ENCODE results near the gene PRSS27. TPM values are rescaled to one million over a fixed set of nuclear protein-coding genes. Genes with fewer than 3 reads are reported as not detected.

Gene PRSS27
- total and polyA plus RNA-seq, 4 experiments from 2014 or later: 0.61 to 0.96 TPM; not detected in 2

DNA sequence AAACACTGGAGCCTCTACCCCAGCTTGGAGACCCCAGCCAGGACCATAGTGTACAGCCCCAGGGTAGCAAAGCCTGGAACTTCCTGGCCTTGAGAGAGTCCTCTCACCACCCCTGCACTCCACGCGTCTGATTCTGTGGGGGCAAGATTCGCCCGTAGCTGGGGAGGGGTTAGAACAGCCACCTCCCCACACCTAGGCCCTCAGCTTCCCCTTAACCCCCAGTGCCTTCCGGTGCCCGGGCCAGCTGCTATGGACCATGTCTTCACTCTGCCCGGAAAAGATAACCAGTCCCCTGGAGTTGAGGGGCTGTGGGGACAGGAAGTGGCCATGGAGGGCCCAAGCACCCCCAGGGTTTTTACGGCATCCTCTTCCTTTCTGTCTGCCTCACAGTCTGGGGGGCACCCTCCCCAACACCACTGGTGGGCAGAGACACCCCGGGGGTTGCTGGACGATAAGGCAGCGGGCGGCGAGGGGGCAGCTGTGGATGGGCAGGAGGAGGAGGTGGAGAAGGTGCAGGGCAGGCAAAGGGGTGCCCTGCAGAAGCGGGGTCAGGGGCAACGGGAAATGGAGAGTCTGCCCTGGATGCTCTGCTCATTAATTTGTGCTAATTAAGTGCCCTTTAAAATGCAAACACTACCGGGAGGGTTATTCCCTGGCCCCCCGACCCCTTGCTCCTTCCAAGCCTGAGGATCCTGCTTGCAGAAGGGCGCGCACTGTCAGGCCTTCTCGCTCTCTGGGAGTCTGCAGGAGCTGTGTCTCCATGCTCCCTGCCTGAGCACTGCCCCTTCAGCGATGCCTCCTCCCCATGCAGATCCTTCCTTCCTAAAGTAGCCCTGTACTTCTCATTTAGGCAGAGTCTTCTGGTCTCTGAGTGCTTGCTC is 2.4 kb downstream of the PRSS27 start:
- Mint-ChIP-seq H3K4me3 (peak overlapping the region in 1 of 8 donors; percentile 21), H3K27me3 (no peaks in the 10 kb centered on the region), H3K36me3 (no peaks in the 10 kb centered on the region), H3K9me3 (no peaks in the 10 kb centered on the region), H3K27ac (peak overlapping the region in 2 of 7 donors; percentile 72 to 74), H3K4me1 (peaks cover 0 to 1% (median 0%) of the 10 kb centered on the region in 4 donors)
- ChIA-PET POLR2A (ENCODE audit: partially characterized antibody) (interaction anchor here (1.4 to 1.5 kb wide), 2 partner anchors 35 to 44 kb away, joined by 3 to 4 read pairs; partner anchors contain the start of gene KCTD5), CTCF (ENCODE audit: partially characterized antibody) (interaction anchor here (1.2 to 1.3 kb wide), 2 partner anchors 11 to 28 kb away, joined by 3 read pairs; no protein-coding TSS in a partner anchor)
- intact Hi-C loops (cut with micrococcal nuclease): no loop called here
- no peak for DNase-seq
- no peak overlapping the region for H3K27ac ChIP-seq (ENCODE audit: low read depth, low read length)
- no peak overlapping the region for H3K4me3 ChIP-seq (ENCODE audit: low read length in 2 of 2)
- no peaks in the 10 kb centered on the region for H3K36me3 ChIP-seq (ENCODE audit: insufficient read depth, low read length)
- H3K9me3 ChIP-seq (ENCODE audit: control insufficient read depth in 1 of 2, low read length in 2 of 2): no peaks in the 10 kb centered on the region
- H3K4me1 ChIP-seq (ENCODE audit: insufficient read depth, low read length): peaks cover 9% of the 10 kb centered on the region
- H3K27me3 ChIP-seq (ENCODE audit: insufficient read depth, low read length): no peaks in the 10 kb centered on the region

GRCh38 chr16:2716948-2717347 is 3.1 kb downstream of the PRSS27 start:
- CTCF ChIA-PET (ENCODE audit: partially characterized antibody): interaction anchor here (1.3 kb wide), 1 partner anchor 29 kb away, joined by 3 read pairs; no protein-coding TSS in a partner anchor
- Mint-ChIP-seq H3K27ac (no peak overlapping the region), H3K36me3 (no peaks in the 10 kb centered on the region), H3K27me3 (no peaks in the 10 kb centered on the region), H3K4me1 (peaks cover 0 to 1% (median 0%) of the 10 kb centered on the region in 4 donors), H3K4me3 (peak overlapping the region in 1 of 8 donors; percentile 21), H3K9me3 (no peaks in the 10 kb centered on the region)
- H3K9me3 ChIP-seq (ENCODE audit: control insufficient read depth in 1 of 2, low read length in 2 of 2): no peaks in the 10 kb centered on the region
- POLR2A ChIA-PET (ENCODE audit: partially characterized antibody): interaction anchor here (0.9 to 1.4 kb wide), 2 partner anchors 37 to 44 kb away, joined by 3 read pairs; no protein-coding TSS in a partner anchor
- no peak for DNase-seq
- no peaks in the 10 kb centered on the region for H3K36me3 ChIP-seq (ENCODE audit: insufficient read depth, low read length)
- no peak overlapping the region for H3K27ac ChIP-seq (ENCODE audit: low read depth, low read length)
- intact Hi-C loops (cut with micrococcal nuclease): no loop called here
- H3K27me3 ChIP-seq (ENCODE audit: insufficient read depth, low read length): no peaks in the 10 kb centered on the region
- peaks cover 9% of the 10 kb centered on the region for H3K4me1 ChIP-seq (ENCODE audit: insufficient read depth, low read length)
- H3K4me3 ChIP-seq (ENCODE audit: low read length in 2 of 2): no peak overlapping the region

- no peaks in the 10 kb centered on the region for H3K27me3 Mint-ChIP-seq
- H3K9me3 Mint-ChIP-seq: no peaks in the 10 kb centered on the region
- CTCF ChIA-PET (ENCODE audit: partially characterized antibody): no interaction called here
- no peak for DNase-seq
- H3K4me1 ChIP-seq (ENCODE audit: insufficient read depth, low read length): peaks cover 4% of the 10 kb centered on the region
- H3K4me1 Mint-ChIP-seq: peaks cover 0 to 1% (median 0%) of the 10 kb centered on the region in 4 donors
- H3K36me3 Mint-ChIP-seq: no peaks in the 10 kb centered on the region
- H3K27ac ChIP-seq (ENCODE audit: low read depth, low read length): no peak overlapping the region
- intact Hi-C loops (cut with micrococcal nuclease): no loop called here
- H3K4me3 Mint-ChIP-seq: peak overlapping the region in 2 of 8 donors; percentile 25 to 71
- no peaks in the 10 kb centered on the region for H3K36me3 ChIP-seq (ENCODE audit: insufficient read depth, low read length)
- no peaks in the 10 kb centered on the region for H3K27me3 ChIP-seq (ENCODE audit: insufficient read depth, low read length)
- no peaks in the 10 kb centered on the region for H3K9me3 ChIP-seq (ENCODE audit: control insufficient read depth in 1 of 2, low read length in 2 of 2)
- POLR2A ChIA-PET (ENCODE audit: partially characterized antibody): interaction anchor here (0.9 to 1.4 kb wide), 2 partner anchors 38 to 43 kb away, joined by 3 read pairs; no protein-coding TSS in a partner anchor
- peak overlapping the region in 1 of 7 donors; percentile 59 for H3K27ac Mint-ChIP-seq
- peak overlapping the region in 1 of 2 donors; percentile 32 for H3K4me3 ChIP-seq (ENCODE audit: low read length in 2 of 2)
Measured at GRCh38 chr16:2715966-2716885, 3.8 kb downstream of the PRSS27 start.

GRCh38 chr16:2715519-2715918 is 4.5 kb downstream of the PRSS27 start:
- H3K4me3 ChIP-seq (ENCODE audit: low read length in 2 of 2): peak overlapping the region in 1 of 2 donors; percentile 32
- intact Hi-C loops (cut with micrococcal nuclease): no loop called here

GRCh38 chr16:2715064-2715463 is 5.0 kb downstream of the PRSS27 start:
- intact Hi-C loops (cut with micrococcal nuclease): no loop called here
- Histone ChIP-seq H3K4me3 (ENCODE audit: low read length in 2 of 2) (no peak overlapping the region), H3K27me3 (ENCODE audit: insufficient read depth, low read length) (no peaks in the 10 kb centered on the region), H3K9me3 (ENCODE audit: control insufficient read depth in 1 of 2, low read length in 2 of 2) (no peaks in the 10 kb centered on the region), H3K27ac (ENCODE audit: low read depth, low read length) (no peak overlapping the region), H3K36me3 (ENCODE audit: insufficient read depth, low read length) (no peaks in the 10 kb centered on the region), H3K4me1 (ENCODE audit: insufficient read depth, low read length) (peaks cover 4% of the 10 kb centered on the region)
- ChIA-PET CTCF (ENCODE audit: partially characterized antibody) (no interaction called here), POLR2A (ENCODE audit: partially characterized antibody) (no interaction called here)
- DNase-seq: no peak
- peak overlapping the region in 1 of 7 donors; percentile 59 for H3K27ac Mint-ChIP-seq
- H3K4me3 Mint-ChIP-seq: no peak overlapping the region
- H3K36me3 Mint-ChIP-seq: no peaks in the 10 kb centered on the region
- H3K9me3 Mint-ChIP-seq: no peaks in the 10 kb centered on the region
- no peaks in the 10 kb centered on the region for H3K27me3 Mint-ChIP-seq
- H3K4me1 Mint-ChIP-seq: peaks cover 0 to 4% (median 0%) of the 10 kb centered on the region in 4 donors

More at GRCh38 chr16:2715519-2715918, 4.5 kb downstream of the PRSS27 start:
- peak overlapping the region in 1 of 7 donors; percentile 59 for H3K27ac Mint-ChIP-seq
- DNase-seq: peak; percentile 76 to 84 (median 77)
- no peaks in the 10 kb centered on the region for H3K9me3 Mint-ChIP-seq
- peak overlapping the region in 1 of 8 donors; percentile 25 for H3K4me3 Mint-ChIP-seq
- POLR2A ChIA-PET (ENCODE audit: partially characterized antibody): no interaction called here
- Histone ChIP-seq H3K9me3 (ENCODE audit: control insufficient read depth in 1 of 2, low read length in 2 of 2) (no peaks in the 10 kb centered on the region), H3K36me3 (ENCODE audit: insufficient read depth, low read length) (no peaks in the 10 kb centered on the region), H3K4me1 (ENCODE audit: insufficient read depth, low read length) (peaks cover 4% of the 10 kb centered on the region), H3K27me3 (ENCODE audit: insufficient read depth, low read length) (no peaks in the 10 kb centered on the region), H3K27ac (ENCODE audit: low read depth, low read length) (no peak overlapping the region)
- peaks cover 0 to 3% (median 0%) of the 10 kb centered on the region in 4 donors for H3K4me1 Mint-ChIP-seq
- no peaks in the 10 kb centered on the region for H3K27me3 Mint-ChIP-seq
- no peaks in the 10 kb centered on the region for H3K36me3 Mint-ChIP-seq
- CTCF ChIA-PET (ENCODE audit: partially characterized antibody): no interaction called here

DNA sequence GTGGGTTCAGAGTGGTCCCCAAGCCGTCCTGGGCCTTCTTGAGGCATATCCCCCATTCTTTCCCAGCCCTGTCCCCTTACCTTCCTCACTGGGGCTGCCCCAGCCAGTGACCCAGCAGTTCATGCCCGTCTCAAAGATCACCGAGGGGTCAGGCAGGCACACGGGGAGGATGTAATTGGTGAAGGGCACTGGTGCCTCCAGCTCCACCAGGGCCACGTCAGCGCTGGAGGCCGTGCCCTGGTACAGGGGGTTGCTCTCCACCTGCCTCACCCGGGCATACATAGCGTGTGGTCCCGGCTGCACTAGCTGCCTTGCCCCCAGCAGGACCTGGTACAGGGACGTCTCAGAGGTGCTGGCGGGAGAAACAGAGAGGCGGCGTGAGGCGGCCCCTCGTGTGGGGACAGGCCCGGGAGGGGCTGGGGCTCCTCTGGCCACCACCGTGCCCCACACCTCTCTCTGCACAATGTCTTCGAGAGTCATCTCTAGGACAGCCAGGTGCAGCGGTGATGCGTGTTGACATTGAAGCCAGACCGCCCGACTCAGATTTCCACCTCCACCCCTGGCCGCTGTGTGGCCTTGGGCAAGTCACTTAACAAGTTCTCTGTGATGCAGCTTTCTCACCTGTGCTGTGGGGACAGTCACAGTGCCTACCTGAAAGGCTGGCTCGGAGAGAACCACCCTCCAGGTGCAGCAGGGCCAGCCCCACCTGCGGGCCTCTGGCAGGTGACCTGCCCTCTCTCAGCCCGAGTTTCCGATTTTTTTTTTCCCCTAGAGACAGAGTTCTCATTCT is 5.8 kb downstream of the PRSS27 start:
- DNase-seq: no peak
- H3K36me3 Mint-ChIP-seq: no peaks in the 10 kb centered on the region
- H3K27me3 ChIP-seq (ENCODE audit: insufficient read depth, low read length): no peaks in the 10 kb centered on the region
- H3K9me3 ChIP-seq (ENCODE audit: control insufficient read depth in 1 of 2, low read length in 2 of 2): no peaks in the 10 kb centered on the region
- no peak overlapping the region for H3K27ac ChIP-seq (ENCODE audit: low read depth, low read length)
- no peak overlapping the region for H3K4me3 Mint-ChIP-seq
- no peaks in the 10 kb centered on the region for H3K9me3 Mint-ChIP-seq
- H3K4me3 ChIP-seq (ENCODE audit: low read length in 2 of 2): no peak overlapping the region
- POLR2A ChIA-PET (ENCODE audit: partially characterized antibody): no interaction called here
- peaks cover 0 to 4% (median 0%) of the 10 kb centered on the region in 4 donors for H3K4me1 Mint-ChIP-seq
- CTCF ChIA-PET (ENCODE audit: partially characterized antibody): no interaction called here
- peaks cover 4% of the 10 kb centered on the region for H3K4me1 ChIP-seq (ENCODE audit: insufficient read depth, low read length)
- intact Hi-C loops (cut with micrococcal nuclease): no loop called here
- no peaks in the 10 kb centered on the region for H3K36me3 ChIP-seq (ENCODE audit: insufficient read depth, low read length)
- no peak overlapping the region for H3K27ac Mint-ChIP-seq
- H3K27me3 Mint-ChIP-seq: no peaks in the 10 kb centered on the region
